Measurements from ENCODE around the gene ARMC9.

The ARMC9 gene

DNA sequence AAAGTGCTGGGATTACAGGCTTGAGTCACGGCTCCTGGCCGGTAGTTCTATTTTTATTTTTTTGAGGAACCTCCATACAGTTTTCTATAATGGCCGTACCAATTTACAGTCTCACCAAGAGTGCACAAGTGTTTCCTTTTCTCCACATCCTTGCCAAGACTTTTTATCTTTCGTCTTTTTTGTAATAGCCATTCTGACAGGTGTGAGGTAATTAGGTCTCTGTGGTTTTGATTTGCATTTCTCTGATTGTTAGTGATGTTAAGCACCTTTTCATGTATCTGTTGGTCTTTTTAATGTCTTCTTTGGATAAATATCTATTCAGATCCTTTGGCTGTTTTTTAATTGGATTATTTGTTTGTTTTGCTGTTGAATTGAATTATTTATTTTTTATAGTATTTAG lies 9.3 kb downstream of the ARMC9 start:
- DNase-seq: no peak

DNA sequence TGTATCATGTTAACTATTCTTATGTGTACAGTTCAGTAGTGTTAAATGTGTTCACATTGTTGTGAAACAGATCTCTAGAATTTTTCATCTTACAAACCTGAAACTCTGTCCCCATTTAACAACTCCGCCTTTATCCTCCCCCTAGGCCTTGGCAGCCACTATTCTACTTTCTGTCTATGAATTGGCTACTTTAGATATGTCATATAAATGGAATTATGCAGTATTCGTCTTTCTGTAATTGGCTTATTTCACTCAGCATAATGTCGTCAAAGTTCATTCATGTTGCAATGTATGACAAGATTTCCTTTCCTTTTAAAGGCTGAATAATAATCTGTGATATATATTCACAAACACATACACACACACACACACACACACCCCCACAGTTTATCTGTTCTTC lies 12.4 kb downstream of the ARMC9 start:
- no peak for DNase-seq

DNA sequence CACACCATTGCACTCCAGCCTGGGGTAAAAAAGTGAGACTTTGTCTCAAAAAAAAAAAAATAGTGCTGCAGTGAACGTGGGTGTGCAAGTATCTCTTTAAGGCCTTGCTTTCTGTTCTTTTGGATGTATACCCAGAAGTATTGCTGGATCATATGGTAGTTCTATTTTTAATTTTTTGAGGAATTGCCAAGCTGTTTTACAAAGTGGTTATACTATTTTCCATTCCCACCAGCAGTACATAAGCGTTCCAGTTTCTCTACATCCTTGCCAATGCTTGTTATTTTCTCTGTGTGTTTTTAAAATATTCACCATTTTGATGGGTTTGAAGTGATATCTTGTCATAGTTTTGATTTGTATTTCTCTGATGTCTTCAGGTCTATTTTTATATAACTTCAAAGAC lies 13.1 kb downstream of the ARMC9 start:
- no peak for DNase-seq

DNA sequence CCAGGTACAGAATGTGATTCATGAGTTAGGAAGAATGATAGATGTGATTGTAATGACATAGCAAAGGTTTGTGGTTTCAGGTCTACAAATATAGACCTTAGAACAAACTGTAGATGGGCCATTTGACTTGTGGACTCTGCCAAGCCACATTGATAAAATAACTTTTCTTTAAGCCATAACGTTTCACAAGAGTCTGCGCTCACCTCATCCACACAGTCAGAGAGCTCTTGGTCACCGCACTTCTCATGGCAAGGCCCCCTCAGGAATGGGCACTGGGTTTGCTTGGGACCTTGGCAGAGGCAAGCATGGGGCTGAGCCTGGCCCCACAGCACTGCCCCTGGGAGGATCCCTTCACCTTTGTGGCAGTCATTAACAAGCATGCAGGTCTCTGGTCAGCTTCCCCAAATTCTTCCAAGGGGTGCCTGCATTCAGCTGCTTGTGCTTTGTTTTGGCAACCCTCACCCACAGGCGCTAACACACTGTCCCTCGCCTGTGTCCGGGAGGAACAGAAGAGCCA lies 14.0 kb downstream of the ARMC9 start:
- no peak for DNase-seq

DNA sequence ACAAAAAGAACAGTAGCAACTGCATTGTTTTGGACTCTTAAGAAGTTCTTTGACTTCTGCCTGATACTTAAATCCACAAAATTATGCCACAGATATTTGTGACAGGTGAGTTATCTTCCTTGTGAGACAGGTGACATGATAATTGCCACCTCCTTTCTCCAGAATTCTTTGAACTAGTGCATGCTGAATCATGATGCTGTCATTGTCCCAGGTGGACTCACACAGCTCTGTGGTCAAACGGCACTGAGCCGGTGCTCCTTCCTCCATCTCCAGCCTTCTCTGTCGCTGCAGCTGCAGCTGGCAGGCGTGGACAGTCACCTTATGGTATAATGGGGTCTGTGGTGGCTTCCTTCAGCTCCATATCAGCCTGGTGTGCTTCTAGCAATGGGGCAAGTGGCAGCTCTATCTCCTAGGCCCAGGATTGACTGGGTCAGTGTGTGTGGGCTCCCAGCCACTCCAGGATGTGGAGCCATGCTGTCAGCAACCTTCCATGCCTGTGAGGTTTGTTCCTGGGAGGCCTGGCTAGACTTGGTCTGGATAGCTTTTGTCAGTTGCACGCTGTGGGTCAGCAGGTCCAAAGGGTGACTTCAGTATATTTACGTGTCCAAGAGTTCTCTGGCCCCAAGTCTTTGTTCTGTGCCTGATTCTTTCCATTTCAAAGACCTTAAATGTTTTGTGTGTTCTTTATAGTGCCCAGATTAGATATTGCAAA lies 15.7 kb downstream of the ARMC9 start:
- DNase-seq: no peak

DNA sequence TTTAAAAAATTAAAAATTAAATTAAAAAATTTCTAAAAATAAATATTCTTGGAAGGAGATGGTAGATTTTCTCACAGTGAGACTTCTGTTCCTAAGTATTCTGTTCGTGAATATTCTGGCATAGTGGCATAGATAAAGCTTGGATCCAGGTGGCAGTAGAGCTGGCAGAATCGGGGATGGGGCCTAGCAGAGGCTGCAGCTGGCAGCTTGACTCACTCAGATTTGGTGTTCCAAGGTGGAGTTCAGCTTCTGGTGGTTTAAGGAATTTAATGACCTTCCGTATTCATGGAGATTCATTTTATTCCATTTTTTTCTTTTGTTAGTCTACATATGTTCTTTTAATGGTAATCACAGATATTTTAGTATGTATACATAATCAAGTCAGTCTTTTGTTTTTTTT lies 19.9 kb downstream of the ARMC9 start:
- DNase-seq: no peak

DNA sequence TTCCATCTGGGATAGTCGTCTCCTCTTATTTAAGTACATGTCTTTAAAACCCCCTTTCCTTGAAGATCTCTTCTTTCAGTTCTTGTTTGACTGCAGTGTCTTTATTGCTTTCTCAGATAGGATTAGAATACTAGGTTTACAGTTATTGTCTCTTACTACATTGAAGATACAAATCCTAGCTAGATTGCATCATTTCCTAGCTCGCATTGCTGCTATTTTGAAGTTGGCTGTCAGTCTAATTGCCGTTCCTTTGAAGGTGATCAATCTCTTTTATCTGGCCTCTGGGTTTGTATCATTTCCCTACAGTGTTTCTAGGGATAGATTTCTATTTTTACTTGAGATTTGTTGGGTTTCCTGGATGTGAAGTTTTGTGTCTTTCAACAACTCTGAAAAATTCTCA lies 20.9 kb downstream of the ARMC9 start:
- no peak for DNase-seq

DNA sequence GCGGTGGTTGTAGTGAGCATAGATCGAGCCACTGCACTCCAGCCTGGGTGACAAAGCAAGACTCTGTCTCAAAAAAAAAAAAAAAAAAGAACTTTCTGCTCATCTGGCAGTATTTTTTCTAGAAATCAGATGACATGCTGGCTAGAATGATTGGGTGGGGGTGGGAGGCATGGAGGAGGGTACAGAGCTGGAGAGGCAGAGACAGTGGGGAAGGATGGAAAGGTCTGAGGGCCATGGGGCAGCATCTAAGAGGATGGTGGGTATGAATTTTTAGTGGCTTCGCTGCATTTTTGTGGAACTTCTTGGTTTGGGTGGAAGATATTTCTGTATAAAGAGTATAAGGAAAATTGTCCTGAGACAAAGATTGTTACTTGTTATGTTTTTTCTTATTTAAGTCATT lies 23.3 kb downstream of the ARMC9 start:
- DNase-seq: no peak

DNA sequence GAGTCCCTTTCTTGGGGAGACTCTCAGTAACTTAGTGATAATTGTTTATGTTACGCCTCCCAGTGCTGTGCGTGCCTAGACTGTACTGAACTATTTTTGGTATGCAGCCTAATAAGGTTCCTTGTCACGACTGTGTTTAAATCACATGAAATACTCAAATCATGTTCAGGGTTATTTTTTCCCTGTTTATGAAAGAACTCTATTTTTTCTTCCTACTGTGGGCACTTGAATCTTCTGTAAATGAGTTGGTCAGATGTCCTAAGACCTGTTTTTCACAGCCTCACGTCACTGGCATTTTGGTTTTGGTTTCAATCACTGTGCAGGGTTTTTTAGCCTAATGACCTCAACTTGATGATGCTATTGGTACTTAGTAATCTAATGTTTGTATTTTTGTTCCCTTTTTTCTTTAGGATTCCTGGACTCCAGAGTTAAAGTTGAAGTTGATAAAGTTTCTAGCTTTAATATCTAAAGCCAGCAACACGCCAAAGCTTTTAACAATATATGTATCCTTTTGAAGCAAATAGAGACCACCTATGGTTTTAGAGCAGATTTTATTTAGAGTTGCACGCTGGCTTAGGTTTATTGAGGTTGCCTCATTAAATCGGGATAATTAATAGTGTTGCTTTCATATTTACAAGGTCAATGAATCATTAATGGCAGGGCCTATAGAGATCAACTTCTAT lies 24.0 kb downstream of the ARMC9 start:
- no peak for DNase-seq

DNA sequence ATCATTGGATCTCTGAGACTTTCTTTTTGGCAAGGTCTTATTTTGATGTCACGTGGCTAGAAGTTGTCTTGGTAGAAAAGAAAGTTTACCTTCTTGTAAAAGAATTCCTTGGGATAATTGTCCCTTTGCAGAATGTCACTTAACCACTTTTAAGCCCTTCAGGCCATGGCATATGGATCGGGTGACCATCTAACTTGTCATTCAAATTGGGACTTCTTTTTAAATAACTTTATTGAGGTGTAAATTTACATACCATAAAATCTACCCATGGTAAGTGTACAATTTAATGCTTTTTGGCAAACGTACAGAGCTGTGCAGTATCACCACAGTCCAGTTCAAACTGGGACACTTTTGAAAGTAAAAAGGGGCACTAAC lies 24.6 kb downstream of the ARMC9 start:
- no peak for DNase-seq

DNA sequence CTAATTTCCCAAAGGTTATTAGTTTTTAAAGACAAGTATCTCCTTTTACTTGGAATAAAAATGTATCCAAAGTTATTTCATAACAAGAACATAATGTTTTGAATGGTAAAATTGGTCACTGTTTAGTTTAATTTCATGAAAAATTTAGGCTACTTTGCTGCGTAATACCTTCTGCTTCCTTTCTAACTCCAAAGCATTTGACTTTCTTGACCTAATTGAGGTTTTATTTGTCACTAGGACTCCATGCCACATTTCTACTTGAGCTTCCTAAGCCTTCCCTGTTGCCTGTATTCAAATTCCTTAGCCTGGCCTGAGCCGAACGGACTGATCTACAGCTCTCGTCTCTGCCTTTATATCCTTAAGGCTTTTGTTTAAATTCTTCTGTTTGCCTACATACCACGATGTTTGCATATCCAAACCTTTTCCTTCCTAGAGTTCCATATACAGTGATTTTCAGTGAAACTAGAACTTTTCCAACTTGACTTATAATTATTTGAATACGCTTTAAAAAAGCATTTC lies 25.1 kb downstream of the ARMC9 start:
- no peak for DNase-seq

DNA sequence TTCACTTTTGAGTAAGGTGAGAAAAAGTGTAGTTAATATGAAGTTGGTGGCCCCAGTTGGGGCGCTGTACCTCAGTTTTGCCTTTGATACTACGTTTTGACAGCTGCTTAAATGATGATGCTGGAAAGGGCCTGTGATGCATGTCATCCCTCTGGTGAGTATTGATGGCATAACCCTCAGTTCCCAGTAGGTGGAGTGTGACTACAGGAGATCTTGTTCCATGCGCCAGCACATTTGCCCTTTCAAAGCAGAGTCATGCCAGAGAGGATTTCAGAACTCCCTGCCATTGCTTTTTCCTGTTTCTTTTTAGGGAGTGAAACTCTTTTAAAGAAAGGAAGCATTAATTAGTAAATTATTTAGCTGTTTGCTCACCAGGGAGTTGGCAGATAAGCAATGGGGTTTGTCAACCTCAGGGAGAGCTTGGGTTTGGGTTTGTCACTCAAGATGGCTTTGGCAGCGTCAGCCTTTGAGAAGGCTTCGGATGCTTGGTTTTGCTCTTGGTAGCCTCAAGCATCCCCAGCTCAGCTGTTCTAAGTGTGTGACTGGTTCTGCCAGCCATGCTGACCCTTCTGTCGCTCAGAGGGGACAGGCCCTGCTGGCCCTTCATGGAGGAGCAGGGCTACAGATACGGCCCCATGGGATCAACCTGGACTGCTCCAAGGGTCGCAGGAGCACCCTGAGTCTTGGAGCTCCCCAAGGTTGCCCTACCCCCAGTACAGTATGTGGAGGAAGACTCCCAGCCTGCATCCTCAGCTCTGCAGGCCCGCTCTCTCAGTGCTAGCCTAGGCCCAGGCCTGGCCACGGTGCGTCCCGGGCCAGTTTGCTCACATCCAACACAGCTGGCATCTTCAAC lies 29.1 kb downstream of the ARMC9 start:
- peak; percentile 11 for DNase-seq

DNA sequence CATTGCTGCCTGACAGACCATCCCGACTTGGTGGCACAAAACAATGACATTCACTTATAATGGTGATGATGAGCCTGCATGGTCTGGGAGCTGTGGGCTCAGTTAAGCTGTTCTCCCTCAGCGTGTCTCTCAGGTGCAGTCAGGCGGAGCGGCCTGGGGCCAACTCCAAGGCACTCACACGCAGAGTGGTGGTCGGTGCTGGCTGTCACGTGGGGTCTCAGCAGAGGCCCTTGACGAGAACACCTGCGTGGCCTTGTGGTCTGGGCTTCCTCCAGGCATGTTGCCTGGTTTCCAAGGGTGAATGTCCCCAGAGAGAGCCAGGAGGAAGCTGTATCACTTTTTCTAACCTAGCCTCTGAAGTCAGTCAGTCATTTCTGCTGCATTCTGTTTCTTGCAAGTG lies 29.8 kb downstream of the ARMC9 start:
- DNase-seq: no peak

DNA sequence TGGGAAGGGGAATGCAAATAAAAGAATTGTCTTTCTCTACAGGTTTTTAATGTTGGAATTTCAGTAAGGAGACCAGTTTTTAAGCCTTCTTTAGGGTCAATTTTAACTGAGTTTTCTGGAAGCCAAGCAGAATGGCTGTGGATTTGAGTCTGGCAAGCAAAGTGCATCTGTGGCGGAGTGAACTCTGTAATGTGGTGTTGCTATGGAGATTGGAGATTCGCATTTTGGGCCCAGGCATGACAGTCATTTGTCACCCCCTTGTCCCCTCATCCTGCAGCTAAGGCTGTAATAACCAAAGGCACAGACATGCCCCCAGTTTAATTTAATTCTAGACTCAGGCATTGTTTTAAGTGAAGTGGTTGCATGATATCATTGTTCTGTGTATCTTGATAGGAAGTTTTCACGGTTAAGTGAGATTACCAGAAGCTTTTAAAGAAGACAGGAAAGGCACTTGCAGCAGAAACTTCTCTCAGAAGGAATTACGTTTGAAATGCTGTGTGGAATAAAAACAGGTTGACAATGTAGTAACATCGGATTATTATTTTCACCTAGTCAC lies 30.6 kb downstream of the ARMC9 start:
- DNase-seq: no peak

DNA sequence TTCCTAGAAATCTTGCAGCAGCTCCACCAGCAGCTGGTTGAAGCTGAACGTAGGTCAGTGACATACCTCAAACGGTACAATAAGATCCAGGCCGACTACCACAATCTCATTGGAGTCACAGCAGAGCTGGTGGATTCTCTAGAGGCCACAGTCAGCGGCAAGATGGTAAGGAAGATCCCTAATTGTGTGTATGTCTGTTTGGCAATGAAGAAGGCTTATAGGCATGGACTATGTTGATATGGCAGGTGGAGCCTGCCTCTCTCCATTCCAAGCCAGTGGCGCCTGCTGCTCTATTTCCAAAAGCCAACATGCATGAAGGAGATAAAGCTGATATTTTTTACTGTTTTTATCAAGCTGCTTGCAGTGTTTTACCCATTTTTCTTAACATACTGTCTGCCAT lies 36.8 kb downstream of the ARMC9 start:
- DNase-seq: no peak

DNA sequence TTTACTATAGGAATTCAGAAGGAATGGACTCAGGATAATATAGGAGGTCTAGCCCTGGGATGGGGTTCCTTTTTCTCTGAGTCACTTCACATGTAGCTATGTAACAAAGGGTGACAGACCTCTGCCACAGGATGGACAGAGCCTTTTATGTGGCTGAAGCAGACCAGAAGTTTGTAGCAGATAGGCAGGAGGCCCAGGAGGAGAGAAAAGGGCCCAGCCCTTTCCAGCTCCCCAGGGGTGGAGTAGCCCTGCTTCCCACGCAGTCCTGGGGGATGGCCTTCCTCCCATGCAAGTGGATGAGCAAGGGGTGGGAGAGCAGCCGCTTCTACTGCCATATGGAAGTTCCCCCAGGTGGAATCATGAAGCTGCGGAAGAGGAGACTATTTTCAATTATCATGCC lies 40.3 kb downstream of the ARMC9 start:
- no peak for DNase-seq

DNA sequence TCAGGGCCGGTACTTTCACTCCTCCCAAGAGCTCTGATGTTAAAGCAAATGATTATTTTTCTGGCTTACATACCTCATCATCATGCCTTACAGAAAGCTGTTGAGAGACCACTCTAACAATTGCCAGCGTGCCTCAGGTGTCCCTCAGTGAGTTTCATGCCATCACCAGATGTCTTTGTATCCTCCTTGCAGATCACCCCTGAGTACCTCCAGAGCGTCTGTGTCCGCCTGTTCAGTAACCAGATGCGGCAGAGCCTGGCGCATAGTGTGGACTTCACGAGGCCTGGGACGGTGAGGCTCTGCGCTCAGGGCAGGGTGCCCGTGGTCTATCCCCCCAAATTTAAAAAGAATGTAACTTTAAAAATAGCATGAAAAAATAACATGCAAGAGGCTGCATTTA lies 41.3 kb downstream of the ARMC9 start:
- no peak for DNase-seq

DNA sequence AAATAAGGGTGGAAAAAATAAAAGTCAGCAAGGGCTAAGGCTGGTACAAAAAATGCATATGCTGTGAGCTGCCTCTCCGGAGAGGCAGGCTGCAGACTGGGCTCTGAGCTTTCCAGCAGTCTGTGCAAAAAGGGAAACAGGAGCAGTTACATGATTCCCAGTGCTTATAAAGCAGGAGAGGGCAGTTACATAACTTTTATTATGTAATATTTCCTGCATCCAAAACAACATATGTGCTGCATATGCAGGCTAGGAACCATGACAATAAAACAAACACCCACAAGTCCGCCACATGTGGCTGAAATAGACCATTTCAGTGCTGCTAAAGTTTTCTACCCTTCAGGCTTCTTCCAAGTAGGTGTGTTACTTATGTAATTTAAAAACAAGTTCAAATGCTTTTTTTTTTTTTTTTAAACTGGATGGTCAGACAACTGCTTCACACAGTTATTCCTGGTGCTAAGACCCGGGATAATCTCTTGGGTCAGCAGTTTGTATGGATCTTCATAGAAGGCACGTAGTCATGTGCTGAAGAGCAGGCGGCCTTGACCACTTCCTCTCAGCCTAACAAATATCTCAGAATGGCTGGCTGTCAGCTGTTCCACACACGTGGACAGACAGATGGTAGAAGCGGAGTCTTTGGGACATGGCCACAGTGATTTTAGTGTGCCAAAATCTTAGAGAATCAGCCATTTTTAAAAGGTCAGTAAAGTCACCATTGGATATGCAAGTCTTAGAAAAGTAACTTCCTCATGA lies 43.5 kb downstream of the ARMC9 start:
- DNase-seq: no peak

DNA sequence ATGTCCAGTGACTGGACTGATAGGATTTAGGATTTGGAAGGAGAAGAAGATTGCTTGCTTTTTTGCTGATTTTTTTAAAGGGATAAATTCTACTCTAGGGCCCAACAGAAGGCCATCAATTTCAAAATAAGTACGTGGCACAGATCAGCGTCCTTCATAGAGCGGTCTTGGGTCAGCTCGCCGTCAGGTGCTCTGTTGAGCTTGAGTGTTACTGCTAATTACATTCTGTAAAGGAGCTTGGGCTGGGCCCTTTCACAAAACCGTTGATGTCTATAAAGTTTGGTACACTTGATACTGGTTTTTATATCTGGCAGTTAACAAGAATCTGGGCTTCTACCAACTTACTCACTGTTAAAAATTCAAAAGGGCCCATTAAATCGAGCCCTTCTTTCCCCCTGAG lies 45.4 kb downstream of the ARMC9 start:
- no peak for DNase-seq

DNA sequence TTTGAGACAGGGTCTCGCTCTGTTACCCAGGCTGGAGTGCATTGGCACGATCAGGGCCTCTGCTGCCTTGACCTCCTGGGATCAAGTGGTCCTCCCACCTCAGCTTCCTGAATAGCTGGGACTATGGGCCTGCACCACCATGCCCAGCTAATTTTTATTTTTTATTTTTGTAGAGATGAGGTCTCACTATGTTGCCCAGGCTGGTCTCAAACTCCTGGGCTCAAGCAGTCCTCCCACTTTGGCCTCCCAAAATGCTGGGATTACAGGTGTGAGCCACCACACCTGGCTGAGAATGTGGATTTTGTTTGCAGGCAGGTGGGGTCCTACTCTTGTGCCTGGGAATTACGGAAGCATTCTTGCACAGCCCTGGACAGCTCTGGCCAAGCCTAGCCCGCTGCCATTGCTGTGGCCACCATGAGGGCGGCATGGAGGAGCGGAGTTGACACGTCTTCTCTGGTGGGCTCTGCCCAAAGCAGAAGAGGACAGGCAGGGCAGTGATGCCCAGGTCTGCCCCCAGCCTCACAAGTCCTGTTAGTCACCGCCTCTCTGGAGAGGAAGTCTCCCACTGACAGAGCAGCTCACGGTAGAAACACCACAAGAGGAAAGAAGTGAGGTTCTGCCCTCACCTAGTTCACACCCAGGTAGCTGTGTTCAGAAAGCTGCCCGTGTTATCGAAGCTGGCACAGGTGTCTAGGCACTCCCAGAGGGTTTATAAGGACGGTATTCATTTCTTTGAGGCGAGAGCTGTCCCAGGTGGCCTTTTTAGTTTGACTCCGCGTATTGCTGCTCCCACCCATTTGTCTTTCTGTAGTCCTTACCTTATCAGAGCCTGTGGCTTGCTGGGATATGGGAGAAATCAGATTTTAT lies 46.2 kb downstream of the ARMC9 start:
- no peak for DNase-seq
